Measurements from ENCODE around the gene SASH1. TPM values are rescaled to one million over a fixed set of nuclear protein-coding genes. Genes with fewer than 3 reads are reported as not detected.

Gene SASH1
- total RNA-seq, 1 experiment from 2014 or later: 33.2 TPM

GRCh38 chr6:148461986-148462577, 119.4 kb downstream of the SASH1 start:
- H3K36me3 Mint-ChIP-seq (ENCODE audit: insufficient read depth in 1 of 3, low read depth in 3 of 3): no peaks in the 10 kb centered on the region
- Histone ChIP-seq H3K4me2 (ENCODE audit: insufficient read depth, insufficient read length, low read length) (no peak overlapping the region), H3K23ac (ENCODE audit: insufficient read length, low read depth, low read length) (no peak overlapping the region), H3K79me2 (ENCODE audit: insufficient read depth, low read length) (no peaks in the 10 kb centered on the region), H2BK12ac (ENCODE audit: insufficient read length, low read depth, low read length) (no peak overlapping the region), H3K27me3 (ENCODE audit: insufficient read depth, low read length) (no peaks in the 10 kb centered on the region), H3K4ac (ENCODE audit: low read depth, low read length) (no peak overlapping the region), H3K14ac (ENCODE audit: insufficient read depth, low read length) (no peak overlapping the region), H3K56ac (ENCODE audit: insufficient read length, low read depth, low read length) (no peak overlapping the region), H3K27ac (ENCODE audit: insufficient read length, low read depth, low read length) (no peak overlapping the region), H4K5ac (ENCODE audit: insufficient read length, low read depth, low read length) (no peak overlapping the region), H4K8ac (replicated peaks; ENCODE audit: insufficient read length, low read depth, low read length) (no peak overlapping the region), H3K9me3 (ENCODE audit: control insufficient read depth, low read depth, low read length) (no peaks in the 10 kb centered on the region), H3K23me2 (ENCODE audit: insufficient read length, low read depth, low read length, poor library complexity, severe bottlenecking) (peaks cover 2% of the 10 kb centered on the region), H3K9ac (ENCODE audit: extremely low read depth, insufficient read length, low read length) (no peak overlapping the region), H3K18ac (ENCODE audit: insufficient read length, low read depth, low read length) (no peak overlapping the region), H4K20me1 (ENCODE audit: control insufficient read depth, insufficient read depth, insufficient read length) (no peaks in the 10 kb centered on the region), H2AFZ (ENCODE audit: low read length) (no peak overlapping the region), H4K91ac (ENCODE audit: insufficient read length, low read depth, low read length) (no peak overlapping the region), H3T11ph (ENCODE audit: low read length) (no peak overlapping the region), H2BK15ac (ENCODE audit: low read depth, low read length) (no peak overlapping the region), H3K79me1 (ENCODE audit: insufficient read depth, low read depth, low read length, poor library complexity, severe bottlenecking) (no peaks in the 10 kb centered on the region), H2BK20ac (ENCODE audit: low read depth, low read length, poor library complexity, severe bottlenecking) (no peak overlapping the region), H3K4me1 (ENCODE audit: insufficient read depth, low read length) (no peaks in the 10 kb centered on the region; the same call in 1 of the 2 replicates), H2BK5ac (ENCODE audit: insufficient read length, low read length) (no peak overlapping the region), H2AK5ac (ENCODE audit: insufficient read length, low read length) (no peak overlapping the region), H2BK120ac (ENCODE audit: low read depth, low read length, poor library complexity, severe bottlenecking) (no peak overlapping the region)
- no peaks in the 10 kb centered on the region for H3K9me3 Mint-ChIP-seq
- H3K27me3 Mint-ChIP-seq (ENCODE audit: low read depth): no peaks in the 10 kb centered on the region
- DNase-seq: no peak
- WGBS (ENCODE audit: extremely low coverage, insufficient read length, low lambda C conversion rate): no CpG with 5 or more reads among the region's 2 CpGs
- peaks cover 14 to 19% of the 10 kb centered on the region in 2 experiments for H3K4me1 Mint-ChIP-seq
- no peak overlapping the region for H3K27ac Mint-ChIP-seq
- TF ChIP-seq CTCF (conservative IDR thresholded peaks at IDR 0.05): no peak
- H3K4me3 Mint-ChIP-seq: no peak overlapping the region
